ENCODE results near the gene BMP3.
"Not testable (repeated sequence)": the region's sequence is repeated elsewhere in the genome, so short reads cannot be mapped to it uniquely, and the experiment has no call there.

The BMP3 gene, protein sequence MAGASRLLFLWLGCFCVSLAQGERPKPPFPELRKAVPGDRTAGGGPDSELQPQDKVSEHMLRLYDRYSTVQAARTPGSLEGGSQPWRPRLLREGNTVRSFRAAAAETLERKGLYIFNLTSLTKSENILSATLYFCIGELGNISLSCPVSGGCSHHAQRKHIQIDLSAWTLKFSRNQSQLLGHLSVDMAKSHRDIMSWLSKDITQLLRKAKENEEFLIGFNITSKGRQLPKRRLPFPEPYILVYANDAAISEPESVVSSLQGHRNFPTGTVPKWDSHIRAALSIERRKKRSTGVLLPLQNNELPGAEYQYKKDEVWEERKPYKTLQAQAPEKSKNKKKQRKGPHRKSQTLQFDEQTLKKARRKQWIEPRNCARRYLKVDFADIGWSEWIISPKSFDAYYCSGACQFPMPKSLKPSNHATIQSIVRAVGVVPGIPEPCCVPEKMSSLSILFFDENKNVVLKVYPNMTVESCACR

DNA sequence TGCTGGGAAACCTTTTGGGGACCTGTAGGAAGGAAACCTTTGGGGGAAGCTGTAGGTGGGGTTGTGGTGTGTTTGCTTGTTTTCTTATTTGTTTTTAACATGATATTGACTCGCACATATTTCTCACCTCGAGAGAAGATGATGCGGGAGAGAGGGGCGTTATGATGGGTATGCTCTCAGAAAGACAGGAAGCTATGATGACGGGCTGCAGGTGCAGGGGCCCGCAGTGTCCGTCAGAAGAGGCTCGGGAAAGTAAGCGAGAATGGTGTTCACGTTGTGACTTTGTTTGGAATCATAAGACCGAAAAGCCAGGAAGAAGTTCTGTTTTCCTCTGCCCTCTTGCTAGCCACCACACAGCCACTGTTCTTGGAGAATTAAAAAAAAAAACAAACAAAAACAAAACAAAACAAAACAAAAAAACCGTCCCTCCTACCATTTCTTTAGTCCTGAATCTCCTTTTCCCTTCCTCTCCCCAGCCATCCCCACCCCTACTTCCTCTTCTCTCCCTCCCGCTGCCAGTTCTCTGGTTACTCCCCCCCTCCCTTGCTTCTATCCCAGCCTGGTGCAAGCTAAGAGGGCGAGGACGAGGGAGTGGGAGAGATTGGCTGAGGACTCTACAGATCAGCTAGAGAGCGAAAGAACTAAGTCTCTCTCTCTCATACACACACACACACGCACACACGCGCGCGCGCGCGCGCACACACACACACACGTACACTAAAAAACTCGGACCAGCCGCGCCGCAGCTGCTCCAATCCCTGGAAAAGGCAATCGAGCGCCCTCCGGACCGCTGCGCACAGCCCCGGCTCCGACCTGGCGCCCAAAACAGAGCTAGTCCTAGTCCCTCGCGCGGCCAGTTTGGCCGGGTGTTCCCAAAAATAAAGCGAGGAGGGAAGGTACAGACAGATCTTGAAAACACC lies at the start of gene BMP3:
Gene BMP3 (plus strand): TSS at position 648 of the 920 bp plus-strand sequence. CDS start 577 bp downstream, outside the sequence.
- DNase-seq (ENCODE audit: low spot score): no peak

DNA sequence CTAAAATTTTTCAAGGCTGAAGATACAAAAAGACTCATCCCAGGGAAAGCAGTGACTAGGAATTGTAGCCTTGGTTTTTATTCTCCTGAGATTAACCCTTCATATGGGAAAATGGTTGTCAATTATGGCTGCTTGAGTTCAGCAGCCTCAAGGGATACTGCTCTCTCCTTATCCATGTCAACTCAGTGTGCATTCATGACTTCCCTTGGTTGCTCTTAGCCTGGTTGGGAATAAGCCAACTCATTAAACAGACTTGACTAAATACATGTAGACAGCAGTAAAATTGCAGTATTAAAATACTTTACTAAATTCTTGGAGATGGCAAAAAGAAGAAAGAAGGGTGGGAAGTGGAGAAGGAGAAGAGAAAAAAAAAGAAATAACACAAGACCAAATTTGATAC lies 44.5 kb upstream of the BMP3 start:
- no peak for DNase-seq (ENCODE audit: low spot score)

DNA sequence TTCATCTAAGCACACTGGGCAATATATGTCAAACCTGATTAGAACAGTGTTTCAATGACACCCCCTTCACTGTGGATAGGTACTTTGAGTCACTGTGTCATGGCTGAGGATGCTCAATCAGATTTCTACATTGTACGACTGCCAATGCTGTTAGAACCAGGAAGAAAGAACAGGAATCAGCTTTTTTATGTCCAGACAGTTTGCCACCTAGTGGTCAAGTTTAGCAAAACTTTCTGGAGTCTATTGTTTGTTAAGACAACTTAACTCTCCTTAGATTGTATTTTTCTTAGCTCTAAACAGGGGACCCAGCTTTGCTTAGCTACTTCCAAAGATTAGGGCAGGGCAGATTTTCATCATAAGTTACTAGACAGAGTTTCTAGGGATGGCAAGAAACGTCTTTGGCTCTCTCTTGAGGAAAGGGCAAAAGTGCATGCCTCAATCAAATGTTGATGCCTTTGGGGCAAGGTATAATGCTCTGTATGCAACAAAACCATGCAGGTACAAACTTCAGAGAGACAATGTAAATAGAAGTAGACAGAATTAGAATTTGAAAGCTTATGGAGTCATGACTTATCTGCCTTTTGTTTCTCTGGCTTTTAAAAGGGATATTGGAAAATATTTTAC lies 40.5 kb upstream of the BMP3 start:
- DNase-seq (ENCODE audit: low spot score): peak; percentile 63

DNA sequence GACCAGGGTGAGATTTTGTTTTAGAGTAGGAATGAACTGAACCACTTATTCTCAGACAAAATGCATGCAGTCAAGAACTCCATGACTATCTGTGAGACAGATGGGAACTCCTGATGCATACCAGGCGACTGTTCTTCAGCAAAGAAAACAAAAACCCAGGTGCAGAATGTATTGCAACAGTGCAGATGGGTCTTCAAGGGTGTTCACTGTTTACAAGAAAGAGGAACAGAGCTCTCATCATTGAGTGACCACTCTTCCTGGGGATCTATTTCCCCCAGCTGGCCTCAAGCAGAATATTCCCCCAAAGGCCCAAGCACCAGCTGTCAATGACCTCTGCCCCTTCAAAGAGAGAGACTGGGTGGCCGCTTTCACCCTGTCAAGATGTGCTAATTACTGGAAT lies 39.7 kb upstream of the BMP3 start:
- no peak for DNase-seq (ENCODE audit: low spot score)

DNA sequence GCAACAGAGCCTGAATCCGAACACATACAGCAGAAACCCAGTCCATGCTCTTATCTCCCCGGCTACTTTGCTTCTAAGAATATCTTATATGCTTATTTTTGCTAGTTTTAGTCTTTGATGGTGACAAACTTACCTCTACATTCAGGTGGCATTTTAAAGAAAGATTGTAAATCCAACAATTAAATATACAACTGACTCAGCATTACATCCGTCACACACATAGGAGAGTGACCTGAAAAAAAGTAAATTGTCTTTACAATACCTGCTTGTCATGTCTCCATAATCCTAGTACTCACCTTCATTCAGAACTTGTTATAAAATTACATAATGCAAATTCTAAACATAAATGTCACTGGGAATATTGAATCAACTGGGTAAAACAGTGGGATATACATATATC lies 30.6 kb upstream of the BMP3 start:
- DNase-seq (ENCODE audit: low spot score): no peak

DNA sequence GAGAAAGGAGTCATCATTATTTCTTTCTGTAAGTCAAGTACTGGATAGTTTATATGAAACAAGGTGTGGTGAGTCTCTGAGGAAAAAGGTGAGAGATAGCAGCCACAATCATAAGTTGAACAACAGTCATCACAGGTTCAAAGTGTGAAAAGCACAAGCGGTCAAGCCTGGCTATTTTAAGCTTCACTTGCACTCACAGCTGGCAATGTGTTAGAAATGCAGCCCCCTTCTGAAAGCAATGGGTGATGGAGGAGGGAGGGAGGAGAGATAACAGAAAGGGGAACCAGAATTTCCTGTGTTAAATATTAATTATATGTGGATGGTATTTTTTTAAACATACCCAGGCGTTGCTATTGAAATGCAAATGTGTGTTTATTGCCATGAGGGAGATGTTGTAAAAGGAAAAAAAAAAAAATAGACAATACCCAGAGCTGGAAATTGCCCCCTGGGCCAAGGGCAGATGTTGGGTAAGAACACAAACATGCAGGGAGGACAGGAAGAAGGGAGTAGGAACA lies 26.9 kb upstream of the BMP3 start:
- DNase-seq (ENCODE audit: low spot score): no peak

DNA sequence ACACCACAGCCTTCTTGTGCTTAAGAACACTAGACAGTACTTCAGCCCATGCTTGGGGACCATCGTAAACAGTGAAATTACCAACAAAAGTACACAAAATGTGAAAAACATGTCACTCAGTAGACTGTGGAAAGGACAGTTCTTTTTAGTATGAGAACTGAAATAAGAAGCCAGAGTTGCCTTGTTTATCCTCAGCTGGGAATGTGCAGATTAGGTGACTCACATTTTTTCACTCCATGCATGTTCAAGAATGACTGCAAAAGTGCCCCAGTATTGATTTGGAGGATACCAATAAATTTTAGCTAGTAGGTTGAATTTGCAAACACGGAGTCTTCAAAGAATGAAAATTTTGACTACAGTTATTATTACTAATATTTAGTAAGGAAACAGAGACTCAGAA lies 23.1 kb upstream of the BMP3 start:
- no peak for DNase-seq (ENCODE audit: low spot score)

DNA sequence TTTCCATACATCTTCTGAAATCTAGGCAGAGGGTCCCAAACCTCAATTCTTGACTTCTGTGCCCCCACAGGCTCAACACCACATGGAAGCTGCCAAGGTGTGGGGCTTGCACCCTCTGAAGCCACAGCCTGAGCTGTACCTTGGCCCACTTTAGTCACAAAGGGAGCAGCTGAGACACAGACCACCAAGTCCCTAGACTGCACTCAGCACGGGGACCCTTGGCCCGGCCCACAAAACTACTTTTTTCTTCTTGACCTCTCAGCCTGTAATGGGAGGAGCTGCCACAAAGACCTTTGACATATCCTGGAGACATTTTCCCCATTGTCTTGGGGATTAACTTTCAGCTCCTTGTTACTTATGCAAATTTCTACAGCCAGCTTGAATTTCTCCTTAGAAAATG lies 13.9 kb upstream of the BMP3 start:
- DNase-seq (ENCODE audit: low spot score): not testable (repeated sequence)

DNA sequence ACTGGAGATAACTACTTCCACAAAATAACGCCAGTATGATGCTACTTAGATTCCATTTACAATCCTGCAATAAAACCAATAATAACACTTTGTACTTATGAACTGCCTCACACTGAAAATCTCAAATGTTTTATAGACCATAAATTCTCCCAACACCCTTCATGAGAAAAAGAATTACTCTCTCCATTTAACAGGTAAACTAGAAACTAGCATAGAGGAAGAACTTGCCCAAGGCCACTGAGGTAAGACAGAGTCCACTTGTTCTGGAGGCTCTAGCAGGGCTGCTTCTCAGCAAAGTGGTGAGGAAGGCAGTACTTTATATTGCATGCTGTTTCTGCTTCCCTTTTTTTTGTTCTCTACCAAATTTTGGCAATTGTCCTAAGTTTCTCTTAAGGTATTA lies 11.5 kb upstream of the BMP3 start:
- DNase-seq (ENCODE audit: low spot score): no peak

DNA sequence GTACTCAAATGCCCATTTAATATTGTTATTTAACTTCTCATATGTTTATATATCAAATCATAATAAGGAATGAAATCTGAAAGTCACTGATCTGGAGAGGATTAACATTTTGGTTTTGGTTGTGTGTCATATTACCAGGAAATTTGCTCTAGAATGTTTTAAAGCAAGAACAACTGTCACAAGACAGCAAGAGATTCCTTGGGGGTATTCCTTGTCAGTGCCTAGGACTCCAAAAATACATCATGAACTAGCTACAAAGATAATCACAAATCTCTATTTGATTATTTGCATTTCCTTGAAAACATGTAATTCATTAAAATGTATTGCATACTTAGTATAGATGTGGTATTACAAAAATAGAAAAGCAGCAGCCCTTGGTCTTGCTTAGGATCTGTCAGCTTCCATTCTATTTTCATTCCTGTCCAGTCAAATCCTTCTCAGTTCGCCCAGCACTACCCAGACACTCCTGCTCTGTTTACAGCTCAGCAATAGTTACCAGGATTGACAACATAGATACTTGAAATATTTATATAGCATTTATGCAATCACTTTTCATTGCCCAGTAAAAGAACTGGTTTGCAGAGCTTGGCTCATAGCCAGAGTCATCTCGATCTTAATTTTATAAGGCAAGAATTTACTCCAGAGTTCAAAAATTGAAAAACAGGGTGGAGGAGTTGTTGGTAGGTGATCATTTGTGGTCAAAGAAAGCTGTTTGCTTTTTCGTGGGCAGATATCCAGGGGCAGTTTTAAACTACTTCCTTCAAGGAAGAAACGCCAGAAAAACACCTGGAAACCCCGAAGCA lies 9.2 kb upstream of the BMP3 start:
- DNase-seq (ENCODE audit: low spot score): no peak

DNA sequence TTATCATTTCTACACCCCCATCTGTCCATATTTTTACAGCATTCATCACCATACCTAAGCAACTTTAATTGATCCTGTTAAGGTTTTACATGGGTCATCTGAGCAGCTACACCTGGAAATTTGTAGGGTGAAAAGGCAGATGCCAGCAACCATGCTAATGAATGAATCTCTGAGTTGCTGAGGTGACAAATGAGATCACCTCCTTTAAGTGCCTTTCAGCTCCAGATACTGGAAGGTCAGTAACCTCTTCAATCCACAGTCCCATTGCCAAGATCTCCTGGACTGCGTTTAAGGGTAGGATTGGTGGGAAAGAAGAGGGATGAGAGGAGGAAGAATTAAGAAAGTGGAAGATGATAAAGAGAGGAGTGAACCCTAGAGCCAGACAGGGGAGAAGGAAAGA lies 8.5 kb upstream of the BMP3 start:
- DNase-seq (ENCODE audit: low spot score): no peak

DNA sequence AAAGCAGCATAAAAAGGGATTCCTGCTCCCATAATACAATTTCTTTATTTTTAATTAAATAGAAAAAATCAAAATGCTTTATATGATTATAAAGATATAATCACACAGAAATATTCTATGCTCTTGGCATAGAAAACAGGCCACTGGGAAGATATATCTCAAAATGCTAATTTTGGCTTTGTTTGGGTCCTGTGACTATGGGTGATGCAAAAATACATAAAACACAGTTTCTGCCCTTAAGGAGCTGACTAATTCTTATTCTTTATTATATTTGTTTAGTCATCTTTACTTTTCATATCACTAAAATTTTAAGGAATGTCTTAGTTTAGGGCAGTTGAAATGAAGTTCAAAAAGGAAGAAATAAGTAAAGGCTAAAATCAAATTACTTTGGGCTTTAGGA lies 7.0 kb upstream of the BMP3 start:
- DNase-seq (ENCODE audit: low spot score): no peak

DNA sequence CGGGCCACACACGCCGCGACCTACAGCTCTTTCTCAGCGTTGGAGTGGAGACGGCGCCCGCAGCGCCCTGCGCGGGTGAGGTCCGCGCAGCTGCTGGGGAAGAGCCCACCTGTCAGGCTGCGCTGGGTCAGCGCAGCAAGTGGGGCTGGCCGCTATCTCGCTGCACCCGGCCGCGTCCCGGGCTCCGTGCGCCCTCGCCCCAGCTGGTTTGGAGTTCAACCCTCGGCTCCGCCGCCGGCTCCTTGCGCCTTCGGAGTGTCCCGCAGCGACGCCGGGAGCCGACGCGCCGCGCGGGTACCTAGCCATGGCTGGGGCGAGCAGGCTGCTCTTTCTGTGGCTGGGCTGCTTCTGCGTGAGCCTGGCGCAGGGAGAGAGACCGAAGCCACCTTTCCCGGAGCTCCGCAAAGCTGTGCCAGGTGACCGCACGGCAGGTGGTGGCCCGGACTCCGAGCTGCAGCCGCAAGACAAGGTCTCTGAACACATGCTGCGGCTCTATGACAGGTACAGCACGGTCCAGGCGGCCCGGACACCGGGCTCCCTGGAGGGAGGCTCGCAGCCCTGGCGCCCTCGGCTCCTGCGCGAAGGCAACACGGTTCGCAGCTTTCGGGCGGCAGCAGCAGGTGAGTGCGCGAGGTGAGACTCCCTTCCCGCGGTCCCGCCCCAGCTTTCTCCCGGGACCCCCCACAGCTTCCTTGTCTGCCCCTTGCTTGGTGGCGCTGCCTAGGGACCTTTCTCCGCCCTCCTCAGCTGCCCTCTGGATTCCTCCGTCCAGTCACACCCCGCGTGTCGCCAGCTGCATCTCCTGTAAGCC lies 678 bp downstream of the BMP3 start:
- DNase-seq (ENCODE audit: low spot score): no peak

DNA sequence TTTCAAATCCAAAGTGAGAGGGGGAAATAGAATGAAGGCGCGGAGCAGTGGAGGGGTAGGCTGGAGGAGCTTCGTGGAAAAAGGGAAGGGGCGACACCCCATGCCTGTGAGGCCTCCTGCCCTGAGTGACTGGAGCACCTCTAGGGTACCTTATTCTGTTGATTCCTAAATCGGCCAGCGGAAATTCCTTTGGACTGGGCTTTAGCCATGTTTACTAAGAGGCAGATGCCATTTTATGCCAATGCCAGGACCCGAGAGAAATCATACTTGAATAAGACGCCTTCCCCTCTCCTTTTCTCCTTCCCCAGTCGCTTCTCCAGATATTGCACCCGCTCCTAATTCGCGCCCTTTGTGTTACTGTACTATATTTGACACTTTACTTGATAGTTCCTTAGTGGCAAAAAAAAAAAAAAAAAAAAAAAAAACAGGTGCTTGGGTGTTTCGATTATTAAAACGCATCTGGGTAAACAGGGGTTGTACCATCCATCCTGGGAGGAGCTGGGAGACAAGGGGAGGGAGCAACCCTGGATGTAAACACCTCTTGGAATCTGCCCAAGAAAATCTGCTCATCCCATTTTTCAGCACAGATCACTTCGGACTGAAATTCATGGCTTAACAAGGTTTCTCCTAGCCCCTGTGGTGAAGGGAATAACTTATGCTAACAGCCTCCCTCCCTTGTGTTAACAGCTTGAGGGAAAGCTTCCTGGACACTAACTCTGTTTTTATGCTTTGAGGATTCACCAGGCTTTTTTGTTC lies 1.5 kb downstream of the BMP3 start:
- DNase-seq (ENCODE audit: low spot score): no peak

DNA sequence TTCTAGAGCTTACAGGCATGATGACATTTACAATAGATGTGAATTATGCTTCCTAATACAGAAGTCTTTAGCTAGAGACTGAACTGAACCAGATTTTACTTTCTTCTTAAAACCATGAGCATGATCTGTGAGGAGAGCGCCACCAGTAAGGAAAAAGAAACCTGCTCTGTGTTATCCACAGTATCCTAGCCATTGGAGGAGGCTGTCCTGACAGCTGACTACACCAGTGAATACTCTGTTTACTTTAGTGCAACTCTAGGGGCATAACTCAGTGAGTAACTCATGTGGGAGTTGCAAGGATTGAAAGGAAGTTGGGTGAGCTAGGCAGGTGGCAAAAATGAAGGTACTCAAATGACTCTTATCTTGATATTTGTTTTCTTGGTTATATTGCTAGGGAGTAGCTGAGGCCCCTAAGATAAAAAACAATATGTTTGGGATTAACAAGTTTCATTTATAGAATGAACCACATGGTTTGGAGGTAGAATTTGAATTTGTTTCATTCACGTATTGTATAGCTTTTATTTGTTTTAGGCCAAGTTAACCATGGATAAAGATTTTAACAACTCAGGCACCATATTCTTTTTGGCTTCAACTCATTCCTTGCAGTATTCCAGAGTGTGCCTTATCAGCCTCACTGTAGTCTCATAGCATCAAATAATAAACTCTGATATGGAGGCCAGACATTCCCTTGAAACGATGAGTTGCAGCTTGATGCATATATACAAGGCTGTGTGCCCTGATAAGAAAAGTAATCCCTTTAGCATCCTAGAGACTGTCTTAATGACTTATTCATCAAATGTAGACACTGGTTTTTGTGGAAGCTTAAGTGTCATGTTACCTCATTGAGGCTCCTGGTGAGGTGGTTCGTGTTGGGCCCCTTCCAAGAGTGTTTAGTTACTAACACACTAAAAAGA lies 2.5 kb downstream of the BMP3 start:
- DNase-seq (ENCODE audit: low spot score): no peak

DNA sequence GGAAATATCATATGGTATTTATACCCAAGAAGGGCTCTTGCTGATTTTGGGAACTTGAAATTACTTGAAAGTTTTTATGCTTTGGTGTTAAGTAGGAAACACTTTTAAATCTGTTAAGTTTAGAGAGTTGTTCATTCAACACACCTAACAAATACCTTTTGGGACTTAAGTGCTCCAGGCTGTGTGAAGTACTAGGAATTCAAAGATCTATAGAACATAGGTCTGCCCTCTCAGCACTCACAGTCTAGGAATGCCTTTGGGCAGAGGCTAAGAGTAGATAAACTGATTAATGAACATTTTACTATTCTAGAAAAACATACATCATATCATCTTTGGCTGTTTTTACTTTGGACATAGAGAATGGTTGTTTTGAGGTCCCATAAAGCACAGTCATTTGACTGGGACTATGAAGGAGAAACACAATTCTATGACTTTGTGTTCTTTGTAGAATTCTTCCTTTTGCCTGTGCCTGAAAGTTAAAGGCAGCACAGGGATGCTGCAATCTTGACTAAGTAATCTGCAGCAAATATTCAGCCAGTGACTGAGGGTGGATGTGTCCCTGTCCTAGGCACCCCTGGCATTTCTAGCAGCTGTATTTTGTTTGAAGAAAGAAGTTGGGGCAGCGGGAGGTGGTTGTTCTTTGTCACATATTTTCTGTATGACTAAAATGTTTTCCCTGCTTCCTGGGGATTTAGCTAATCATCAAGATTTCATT lies 8.3 kb downstream of the BMP3 start:
- DNase-seq (ENCODE audit: low spot score): no peak

DNA sequence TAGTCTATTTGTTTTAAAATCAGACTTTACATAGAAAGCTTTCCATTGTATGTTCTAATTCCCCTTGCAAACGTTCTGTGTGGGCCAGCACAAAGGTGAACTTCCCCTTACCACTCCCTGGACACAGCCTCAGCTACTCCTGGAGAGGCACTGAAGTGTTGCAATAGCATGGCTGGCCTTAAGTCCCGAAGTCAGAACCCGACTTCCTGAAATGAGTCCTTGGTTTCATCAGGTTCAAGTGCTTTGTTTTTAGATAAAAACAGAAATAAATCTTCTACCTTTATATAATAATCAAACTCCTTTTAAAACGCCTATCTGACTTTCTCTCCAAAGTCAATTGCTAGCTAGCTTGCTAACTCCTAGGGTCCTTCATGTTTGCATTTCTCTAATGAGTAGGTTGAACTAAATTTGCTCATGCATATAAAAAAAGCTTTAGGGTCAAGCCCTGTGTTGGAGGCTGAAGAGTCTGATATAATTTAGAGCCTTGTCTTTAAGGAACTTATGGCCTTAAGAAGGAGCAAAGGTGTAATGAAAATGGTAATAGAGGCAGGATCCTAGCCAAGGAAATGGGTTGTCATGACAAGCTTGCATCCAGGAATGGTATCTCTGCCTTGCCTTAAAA lies 9.0 kb downstream of the BMP3 start:
- no peak for DNase-seq (ENCODE audit: low spot score)

Measured in AG08395 (cell line).